ENCODE data around the gene CLSTN3. TPM values are rescaled to one million over a fixed set of nuclear protein-coding genes. Genes with fewer than 3 reads are reported as not detected.
A peak's percentile ranks its signal among the peaks of the same experiment; 100 is the strongest.

CLSTN3 gene
- total and polyA plus RNA-seq, 4 donors: 30.8 to 74.2 (median 37.0) TPM

DNA sequence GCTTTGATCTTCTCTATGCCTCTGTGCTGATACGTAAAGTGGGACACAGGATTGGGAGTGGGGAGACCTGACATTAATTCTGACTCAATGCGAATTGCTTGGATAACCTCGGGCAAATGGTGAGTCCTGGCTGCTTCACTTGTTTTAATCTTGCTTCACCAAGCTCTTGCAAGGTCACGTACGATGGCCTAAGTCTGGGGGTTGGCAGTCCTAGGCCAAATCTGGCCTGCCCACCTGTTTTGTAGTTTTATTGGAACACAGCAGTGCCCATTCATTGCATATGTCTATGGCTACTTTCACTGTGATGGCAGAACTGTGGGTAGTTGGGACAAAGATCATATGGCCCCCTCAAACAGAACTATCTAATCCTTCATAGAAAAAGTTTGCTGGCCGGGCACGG lies 13.4 kb downstream of the CLSTN3 start:
- Histone ChIP-seq H3K36me3 (ENCODE audit: control insufficient read depth in 4 of 4, insufficient read depth in 4 of 4, low read length in 4 of 4) (peaks cover 0 to 14% (median 6%) of the 10 kb centered on the region in 4 donors), H3K27ac (ENCODE audit: low read depth in 1 of 2, low read length in 1 of 2) (no peak overlapping the region), H3K9ac (ENCODE audit: insufficient read depth in 1 of 2, low read length in 2 of 2) (no peak overlapping the region), H3K4me3 (no peak overlapping the region), H3K4me1 (ENCODE audit: control insufficient read depth in 5 of 5, insufficient read depth in 5 of 5, low read length in 5 of 5) (peaks cover 0 to 2% (median 0%) of the 10 kb centered on the region in 5 donors), H3K27me3 (ENCODE audit: control insufficient read depth in 3 of 3, insufficient read depth in 3 of 3, low read length in 2 of 3) (no peaks in the 10 kb centered on the region), H3K9me3 (ENCODE audit: control insufficient read depth in 4 of 4, insufficient read depth in 3 of 4, low read length in 3 of 4) (peaks cover 0 to 3% (median 0%) of the 10 kb centered on the region in 4 donors)
- ATAC-seq (ENCODE audit: insufficient read depth, low FRiP score) (no peak), DNase-seq (no peak)
- 95% methylated on average over 7 of the region's 7 CpGs for WGBS, 2 donors
- no peak for TF ChIP-seq CTCF (IDR thresholded peaks at IDR 0.05; ENCODE audit: control extremely low read depth, extremely low read depth)

DNA sequence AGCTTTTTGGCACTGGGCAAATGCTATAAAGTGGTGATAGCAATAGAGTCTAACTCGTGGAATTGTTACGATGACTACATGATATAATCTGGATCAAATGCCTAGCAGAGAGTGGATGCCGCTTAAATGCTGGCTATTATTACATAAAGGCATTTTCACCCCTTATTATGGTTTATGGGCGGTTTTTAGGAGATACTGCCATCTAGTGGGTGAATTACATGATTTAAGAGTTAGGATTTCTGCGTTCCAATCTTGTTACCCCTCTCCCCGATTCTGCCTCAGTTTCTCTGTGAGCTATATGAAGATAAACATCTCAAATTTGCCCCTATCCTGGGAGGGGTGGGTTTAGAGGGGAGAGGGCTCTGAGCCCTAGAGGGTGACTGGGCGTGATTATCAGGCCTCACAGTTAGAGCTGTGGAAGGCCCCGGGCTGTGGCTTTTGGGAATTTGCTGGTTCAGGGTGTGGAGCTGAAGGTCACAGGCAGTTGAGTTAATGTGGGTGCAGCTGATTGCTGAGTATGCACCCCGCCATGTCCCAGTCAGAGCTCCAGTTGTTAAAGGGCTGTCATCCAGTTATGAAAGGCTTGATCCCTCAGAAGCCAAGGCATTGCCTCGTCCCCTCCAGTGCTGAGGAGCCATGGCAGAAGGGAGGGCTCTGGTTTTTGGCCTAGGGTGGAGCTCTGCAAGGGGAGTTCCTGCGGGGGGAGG lies 14.4 kb downstream of the CLSTN3 start:
- H3K4me3 ChIP-seq: no peak overlapping the region
- ATAC-seq (ENCODE audit: insufficient read depth, low FRiP score) (no peak), DNase-seq (peak in 2 of 3 donors; percentile 56 to 64)
- H3K36me3 ChIP-seq (ENCODE audit: control insufficient read depth in 4 of 4, insufficient read depth in 4 of 4, low read length in 4 of 4): peaks cover 0 to 22% (median 13%) of the 10 kb centered on the region in 4 donors
- 54 to 66% methylated on average over 11 of the region's 11 CpGs for WGBS, 2 donors
- no peak overlapping the region for H3K27ac ChIP-seq (ENCODE audit: low read depth in 1 of 2, low read length in 1 of 2)
- H3K27me3 ChIP-seq (ENCODE audit: control insufficient read depth in 3 of 3, insufficient read depth in 3 of 3, low read length in 2 of 3): no peaks in the 10 kb centered on the region
- TF ChIP-seq CTCF (IDR thresholded peaks at IDR 0.05; ENCODE audit: control extremely low read depth, extremely low read depth): no peak
- peaks cover 0 to 3% (median 0%) of the 10 kb centered on the region in 4 donors for H3K9me3 ChIP-seq (ENCODE audit: control insufficient read depth in 4 of 4, insufficient read depth in 3 of 4, low read length in 3 of 4)
- peaks cover 0 to 2% (median 0%) of the 10 kb centered on the region in 5 donors for H3K4me1 ChIP-seq (ENCODE audit: control insufficient read depth in 5 of 5, insufficient read depth in 5 of 5, low read length in 5 of 5)
- H3K9ac ChIP-seq (ENCODE audit: insufficient read depth in 1 of 2, low read length in 2 of 2): no peak overlapping the region

GRCh38 chr12:7145671-7146070 lies 15.5 kb downstream of the CLSTN3 start:
- H3K36me3 ChIP-seq (ENCODE audit: control insufficient read depth in 4 of 4, insufficient read depth in 4 of 4, low read length in 4 of 4): peaks cover 0 to 24% (median 15%) of the 10 kb centered on the region in 4 donors
- peaks cover 0 to 3% (median 0%) of the 10 kb centered on the region in 4 donors for H3K9me3 ChIP-seq (ENCODE audit: control insufficient read depth in 4 of 4, insufficient read depth in 3 of 4, low read length in 3 of 4)
- DNase-seq (no peak), ATAC-seq (ENCODE audit: insufficient read depth, low FRiP score) (no peak)
- H3K4me1 ChIP-seq (ENCODE audit: control insufficient read depth in 5 of 5, insufficient read depth in 5 of 5, low read length in 5 of 5): peaks cover 0 to 4% (median 0%) of the 10 kb centered on the region in 5 donors
- no peak overlapping the region for H3K27ac ChIP-seq (ENCODE audit: low read depth in 1 of 2, low read length in 1 of 2)
- no peak for TF ChIP-seq CTCF (IDR thresholded peaks at IDR 0.05; ENCODE audit: control extremely low read depth, extremely low read depth)
- H3K9ac ChIP-seq (ENCODE audit: insufficient read depth in 1 of 2, low read length in 2 of 2): no peak overlapping the region
- WGBS, 2 donors: 78 to 83% methylated on average over 4 of the region's 4 CpGs
- no peak overlapping the region for H3K4me3 ChIP-seq
- H3K27me3 ChIP-seq (ENCODE audit: control insufficient read depth in 3 of 3, insufficient read depth in 3 of 3, low read length in 2 of 3): no peaks in the 10 kb centered on the region

All from lung (tissue), 12 donors.